ENCODE data around the gene F2R. TPM values are rescaled to one million over a fixed set of nuclear protein-coding genes. Genes with fewer than 3 reads are reported as not detected.
"Not testable (repeated sequence)": the region's sequence is repeated elsewhere in the genome, so short reads cannot be mapped to it uniquely, and the experiment has no call there.

F2R gene
- total RNA-seq, 1 experiment from 2014 or later: 43.6 TPM

DNA sequence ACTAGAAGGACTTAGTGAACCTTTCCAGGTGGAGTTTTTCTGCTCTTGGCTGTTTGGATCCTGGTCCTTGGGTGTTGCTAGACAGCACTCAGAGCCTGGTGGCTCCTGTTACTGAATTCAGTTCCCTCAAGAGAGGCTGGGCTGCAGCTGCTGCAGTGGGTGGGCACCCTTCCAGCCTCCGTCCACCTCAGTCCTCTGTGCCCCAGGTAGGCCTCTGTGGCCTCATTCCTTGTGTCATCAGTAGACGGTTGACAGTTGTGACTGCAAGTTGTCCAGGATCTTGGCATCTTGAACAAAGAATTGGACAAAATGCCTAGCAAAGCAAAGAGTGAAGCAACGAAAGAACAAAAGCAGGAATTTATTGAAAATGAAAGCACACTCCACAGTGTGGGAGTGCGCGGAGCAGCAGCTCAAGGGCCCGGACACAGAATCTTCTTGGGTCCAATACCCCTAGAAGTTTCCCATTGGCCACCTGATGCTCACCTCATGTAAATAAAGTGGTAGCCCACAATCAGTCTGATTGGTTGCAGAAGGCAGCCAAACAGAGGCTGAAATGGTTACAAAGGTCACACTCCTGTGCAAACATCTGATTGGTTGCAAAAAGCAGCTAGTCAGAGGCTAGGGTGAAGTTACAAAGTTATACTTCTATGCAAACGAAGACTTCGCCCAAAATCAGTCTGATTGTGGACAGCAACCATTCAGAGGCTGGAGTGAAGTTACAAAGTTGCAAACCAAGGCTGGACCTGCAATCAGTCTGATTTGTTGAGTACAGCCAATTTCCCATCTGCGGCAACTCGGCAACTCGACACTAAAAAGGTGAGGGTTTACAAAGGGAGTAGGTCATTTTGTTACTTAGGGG is 40.1 kb downstream of the F2R start:
- no peak for DNase-seq (ENCODE audit: low spot score)

DNA sequence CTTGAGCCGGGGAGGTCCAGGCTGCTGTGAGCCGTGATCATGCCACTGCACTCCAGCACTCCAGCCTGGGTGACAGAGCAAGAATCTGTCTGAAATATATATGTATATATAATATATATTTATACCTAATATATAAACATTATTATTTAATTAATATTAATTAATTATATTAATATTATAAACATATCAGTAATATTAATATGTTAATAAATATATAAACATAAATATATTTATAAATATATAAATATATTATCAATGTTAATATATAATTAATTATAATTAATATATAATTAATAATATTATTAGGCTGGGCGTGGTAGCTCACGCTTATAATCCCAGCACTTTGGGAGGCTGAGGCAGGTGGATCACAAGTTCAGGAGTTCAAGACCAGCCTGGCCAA is 41.1 kb downstream of the F2R start:
- no peak for DNase-seq (ENCODE audit: low spot score)

DNA sequence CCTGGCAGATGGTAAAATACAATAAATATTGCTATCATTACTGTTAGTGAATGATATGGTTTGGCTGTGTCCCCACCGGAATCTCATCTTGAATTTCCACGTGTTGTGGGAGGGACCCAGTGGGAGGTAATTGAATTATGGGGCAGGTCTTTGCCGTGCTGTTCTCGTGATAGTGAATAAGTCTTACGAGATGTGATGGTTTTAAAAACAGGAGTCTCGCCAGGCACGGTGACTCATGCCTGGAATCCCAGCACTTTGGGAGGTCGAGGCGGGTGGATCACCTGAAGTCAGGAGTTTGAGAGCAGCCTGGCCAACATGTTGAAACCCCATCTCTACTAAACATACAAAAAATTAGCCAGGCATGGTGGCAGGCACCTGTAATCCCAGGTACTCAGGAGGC is 45.2 kb downstream of the F2R start:
- DNase-seq (ENCODE audit: low spot score): not testable (repeated sequence)

DNA sequence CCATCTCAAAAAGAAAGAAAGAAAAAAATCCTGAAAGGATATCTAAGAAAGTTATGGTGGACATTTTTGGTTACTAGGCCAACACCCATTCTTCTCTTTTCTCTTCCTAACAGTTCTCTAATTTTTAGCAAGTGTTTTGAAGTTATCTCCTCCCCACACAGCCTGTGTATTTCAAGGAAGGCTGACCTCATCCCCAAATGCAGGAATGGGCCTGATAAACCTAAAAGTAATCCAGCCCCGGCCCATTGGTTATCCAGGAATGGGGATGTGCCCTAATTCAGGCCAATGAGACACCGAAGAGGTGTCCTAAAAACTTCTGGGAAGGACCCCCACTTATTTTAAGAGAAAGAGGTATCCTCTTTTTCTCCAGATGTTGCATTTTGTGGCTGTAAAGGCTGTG is 46.6 kb downstream of the F2R start:
- no peak for DNase-seq (ENCODE audit: low spot score)

DNA sequence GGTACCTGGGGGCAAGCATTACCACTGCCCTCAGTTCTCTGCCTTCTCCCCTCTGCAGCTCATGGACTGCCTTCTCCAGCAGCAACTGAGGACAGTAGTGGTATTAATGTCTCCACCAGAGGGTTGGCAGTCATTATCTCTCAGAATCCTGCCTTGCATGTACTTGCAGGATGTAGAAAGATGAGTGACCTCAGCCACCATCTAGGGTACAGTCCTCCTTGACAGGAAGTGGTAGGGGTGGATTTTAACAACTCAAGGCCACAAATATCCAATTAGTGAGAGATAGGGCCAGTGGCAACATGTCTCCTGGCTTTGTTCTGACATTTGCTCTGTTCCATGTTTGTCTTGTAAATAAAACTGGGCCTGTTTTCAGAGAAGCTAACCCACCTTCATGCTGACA is 47.2 kb downstream of the F2R start:
- DNase-seq (ENCODE audit: low spot score): no peak

DNA sequence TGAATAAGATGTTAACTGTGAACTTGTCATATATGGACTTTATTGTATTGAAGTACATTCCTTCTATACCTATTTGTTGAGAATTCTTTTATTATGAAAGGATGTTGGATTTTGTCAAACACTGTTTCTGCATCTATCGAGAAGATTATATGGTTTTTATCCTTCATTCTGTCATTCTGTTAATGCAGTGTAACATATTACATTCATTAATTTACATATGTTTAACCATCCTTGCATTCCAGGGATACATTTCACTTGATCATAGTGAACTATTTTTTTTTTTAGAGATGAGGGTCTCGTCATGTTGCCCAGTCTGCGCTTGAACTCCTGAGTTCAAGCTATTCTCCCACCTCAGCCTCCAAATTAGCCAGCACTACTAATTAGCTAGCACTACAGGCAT is 48.4 kb downstream of the F2R start:
- no peak for DNase-seq (ENCODE audit: low spot score)

DNA sequence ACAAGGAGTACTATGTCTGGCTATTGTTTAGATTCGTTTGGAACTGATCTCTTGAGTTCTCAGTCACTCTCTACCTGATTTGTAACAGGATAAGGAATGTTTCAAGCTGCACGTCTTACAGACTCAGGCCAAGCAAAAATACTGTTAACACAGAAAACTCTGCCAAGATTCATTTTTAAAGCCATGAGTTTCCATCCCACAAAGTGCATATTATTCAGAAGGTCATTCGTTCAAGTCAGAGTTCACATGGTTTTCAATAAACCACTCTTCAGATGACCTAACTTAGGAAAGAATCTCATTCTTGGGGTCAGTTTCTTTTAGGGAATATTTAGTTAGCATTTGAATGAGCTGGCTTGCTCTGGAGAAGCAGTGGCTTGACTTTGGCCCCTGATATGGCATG is 49.3 kb downstream of the F2R start:
- DNase-seq (ENCODE audit: low spot score): no peak

DNA sequence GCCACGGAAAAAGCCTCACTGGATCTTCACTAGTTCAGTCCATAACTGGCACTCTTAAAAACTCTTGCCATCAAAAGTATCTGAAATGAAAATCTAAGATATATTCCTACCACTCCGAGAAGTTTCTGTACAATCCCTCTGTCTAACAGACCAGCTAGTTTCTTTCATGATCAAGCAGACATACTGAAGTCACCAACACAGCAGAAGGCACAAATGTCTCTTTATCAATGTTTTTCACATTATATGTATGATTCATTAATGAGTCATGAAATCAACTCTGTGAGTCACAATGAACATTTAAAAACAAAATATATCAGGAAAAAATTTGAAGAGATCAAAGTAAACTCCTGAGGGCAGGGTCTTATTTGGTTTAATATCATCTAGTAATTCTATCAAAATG is 50.8 kb downstream of the F2R start:
- DNase-seq (ENCODE audit: low spot score): peak; percentile 28

DNA sequence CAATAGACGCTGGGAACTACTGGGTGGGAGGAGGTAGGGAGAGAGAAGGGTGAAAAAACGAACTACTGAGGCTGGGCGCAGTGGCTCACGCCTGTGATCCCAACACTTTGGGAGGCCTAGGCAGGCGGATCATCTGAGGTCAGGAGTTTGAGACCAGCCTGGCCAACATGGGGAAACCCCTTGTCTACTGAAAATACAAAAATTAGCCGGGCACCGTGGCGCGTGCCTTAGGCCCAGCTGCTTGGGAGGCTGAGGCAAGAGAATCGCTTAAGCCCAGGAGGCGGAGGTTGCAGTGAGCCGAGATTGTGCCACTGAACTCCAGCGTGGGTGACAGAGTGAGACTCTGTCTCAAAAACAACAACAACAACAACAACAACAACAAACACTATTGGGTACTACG is 55.1 kb downstream of the F2R start:
- not testable (repeated sequence) for DNase-seq (ENCODE audit: low spot score)

DNA sequence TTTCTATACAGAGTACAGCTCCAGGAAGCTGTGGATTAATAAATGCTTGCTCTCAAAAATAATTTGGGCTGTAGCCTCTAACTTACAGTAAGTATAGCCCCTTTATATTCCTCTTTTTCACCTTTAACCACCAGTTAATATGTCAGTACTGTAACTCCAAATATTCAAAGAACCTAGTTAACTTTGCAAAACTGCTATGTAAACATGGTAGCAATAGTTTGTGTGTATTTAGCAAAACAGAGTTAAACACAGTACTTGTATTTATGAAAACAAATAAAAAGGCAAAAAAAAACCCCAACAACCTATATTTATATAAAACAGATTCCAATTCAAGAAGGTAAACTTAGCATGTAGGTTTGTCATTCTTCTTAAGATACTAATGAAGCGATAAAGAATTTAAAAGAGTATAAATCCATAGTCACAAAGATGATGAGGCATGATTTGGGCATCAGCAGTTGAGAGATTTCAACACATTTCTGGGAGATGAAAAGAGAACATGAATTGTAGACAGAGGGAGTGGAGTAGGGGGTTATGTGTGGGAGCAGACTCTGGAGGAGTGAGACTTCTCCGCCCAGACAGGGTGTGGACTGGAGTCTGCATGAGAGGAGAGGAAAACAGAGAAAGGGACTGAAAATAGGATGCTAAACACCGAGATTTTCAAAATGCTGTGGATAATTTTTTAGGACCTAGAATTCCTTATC is 55.9 kb downstream of the F2R start:
- DNase-seq (ENCODE audit: low spot score): no peak

DNA sequence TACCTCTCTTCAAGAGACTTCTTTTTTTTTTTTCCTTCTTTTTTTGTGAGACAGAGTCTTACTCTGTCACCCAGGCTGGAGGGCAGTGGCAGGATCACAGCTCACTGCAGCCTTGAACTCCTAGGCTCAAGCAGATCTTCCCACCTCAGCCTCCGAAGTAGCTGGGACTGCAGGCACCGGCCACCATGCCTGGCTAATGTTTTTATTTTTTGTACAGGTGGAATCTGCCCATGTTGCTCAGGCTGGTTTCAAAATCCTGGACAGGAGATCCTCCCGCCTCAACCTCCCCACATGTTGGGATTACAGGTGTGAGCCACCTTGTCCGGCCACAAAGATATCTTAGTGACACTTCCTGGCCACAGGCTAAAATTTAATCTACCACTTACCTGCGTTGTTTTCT is 60.0 kb downstream of the F2R start:
- DNase-seq (ENCODE audit: low spot score): no peak

DNA sequence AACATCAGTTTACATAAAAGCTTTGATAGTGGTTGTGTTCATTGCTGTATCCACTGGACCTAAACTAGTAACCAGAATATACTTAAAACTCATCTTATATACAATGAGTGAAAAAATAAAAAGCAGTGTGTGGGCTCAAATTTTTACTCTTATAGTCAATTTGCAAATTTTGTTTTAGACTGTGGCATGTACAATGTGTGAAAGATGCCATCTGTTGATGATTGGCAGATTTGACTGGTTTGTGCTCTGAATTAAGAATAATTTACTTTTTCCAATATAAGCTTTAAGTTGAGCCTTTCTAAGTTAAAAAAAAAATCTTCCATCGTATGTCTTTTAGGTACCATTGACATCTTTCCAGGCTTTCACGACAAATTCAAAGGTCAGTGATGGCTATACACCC is 60.5 kb downstream of the F2R start:
- DNase-seq (ENCODE audit: low spot score): no peak

DNA sequence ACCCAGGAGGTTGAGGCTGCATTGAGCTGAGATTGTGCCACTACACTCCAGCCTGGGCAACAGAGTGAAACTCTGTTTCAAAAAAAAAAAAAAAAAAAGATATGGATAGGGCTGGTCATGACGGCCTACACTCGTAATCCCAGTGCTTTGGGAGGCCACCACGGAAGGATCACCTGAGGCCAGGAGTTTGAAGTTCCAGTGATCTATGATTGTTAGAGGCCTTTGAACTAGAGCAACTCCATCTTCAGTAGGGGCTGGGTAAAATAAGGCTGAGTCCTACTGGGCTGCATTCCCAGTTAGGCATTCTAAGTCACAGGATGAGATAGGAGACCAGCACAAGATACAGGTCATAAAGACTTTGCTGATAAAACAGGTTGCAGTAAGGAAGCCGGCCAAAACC is 64.7 kb downstream of the F2R start:
- DNase-seq (ENCODE audit: low spot score): not testable (repeated sequence)

DNA sequence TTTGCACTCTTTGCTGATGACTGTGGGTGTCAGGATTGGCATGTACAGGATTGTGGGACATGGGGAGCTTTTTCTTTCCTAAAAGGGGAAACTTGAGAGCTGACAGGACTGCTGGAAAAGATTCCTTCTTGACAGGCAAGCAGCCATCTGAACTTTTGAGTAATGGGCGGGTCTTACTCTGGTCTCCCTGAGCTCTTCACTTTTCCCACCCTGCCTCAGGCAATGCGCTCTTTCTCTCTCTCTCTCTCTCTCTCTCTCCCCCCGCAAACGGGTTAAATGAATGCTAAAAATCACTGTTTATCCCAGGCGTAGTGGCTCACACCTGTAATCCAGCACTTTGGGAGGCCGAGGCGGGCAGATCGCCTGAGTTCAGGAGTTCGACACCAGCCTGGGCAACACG is 65.8 kb downstream of the F2R start:
- no peak for DNase-seq (ENCODE audit: low spot score)

DNA sequence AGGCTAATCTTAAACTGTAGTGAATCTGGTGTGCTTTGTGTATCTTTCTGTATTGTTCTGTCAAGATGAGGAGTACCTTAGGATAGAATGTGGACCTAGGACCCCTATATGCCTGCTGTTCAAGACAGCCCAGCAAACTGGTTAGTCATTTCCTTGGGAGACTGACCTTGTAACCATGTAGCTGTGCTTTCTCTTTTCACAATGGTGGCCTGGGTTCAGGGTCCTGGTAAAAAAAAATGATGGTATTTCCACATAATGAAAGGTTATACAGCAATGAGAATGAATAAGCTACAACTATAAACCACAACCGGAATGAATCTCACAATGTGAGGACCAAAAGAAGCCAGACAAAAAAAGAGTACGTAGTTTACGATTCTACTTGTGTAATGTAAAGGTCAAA is 66.5 kb downstream of the F2R start:
- no peak for DNase-seq (ENCODE audit: low spot score)

Small RNA genes lying within 50 kb of the gene (small RNA-seq; reads per million reads assigned to genes)
- gene RF02154 (not detected), gene RF02155 (not detected)

Other genes starting within 250 kb of the F2R start
- gene F2RL2, start 92.7 kb upstream of the F2R start, total RNA-seq (2014; rRNA removed; shearing (Covaris generic)): 0.34 and 0.38 TPM in 2 replicates
- gene F2RL1, start 102.9 kb downstream of the F2R start, total RNA-seq (2014; rRNA removed; shearing (Covaris generic)): 52.8 and 61.7 TPM in 2 replicates
- not detected in 2 replicates for gene S100Z, start 133.9 kb downstream of the F2R start, total RNA-seq (2014; rRNA removed; shearing (Covaris generic))
- gene CRHBP, start 236.9 kb downstream of the F2R start, total RNA-seq (2014; rRNA removed; shearing (Covaris generic)): not detected in 2 replicates

Data from HT-29 (cell line).